Fibroblast of upper back skin (primary cell): ENCODE data around the gene WNT11.

ENCODE experiments used
- DNase-seq: peaks from one replicate; pipeline ENCODE4 v3.0.0-alpha.2; 2013

WNT11 gene

DNA sequence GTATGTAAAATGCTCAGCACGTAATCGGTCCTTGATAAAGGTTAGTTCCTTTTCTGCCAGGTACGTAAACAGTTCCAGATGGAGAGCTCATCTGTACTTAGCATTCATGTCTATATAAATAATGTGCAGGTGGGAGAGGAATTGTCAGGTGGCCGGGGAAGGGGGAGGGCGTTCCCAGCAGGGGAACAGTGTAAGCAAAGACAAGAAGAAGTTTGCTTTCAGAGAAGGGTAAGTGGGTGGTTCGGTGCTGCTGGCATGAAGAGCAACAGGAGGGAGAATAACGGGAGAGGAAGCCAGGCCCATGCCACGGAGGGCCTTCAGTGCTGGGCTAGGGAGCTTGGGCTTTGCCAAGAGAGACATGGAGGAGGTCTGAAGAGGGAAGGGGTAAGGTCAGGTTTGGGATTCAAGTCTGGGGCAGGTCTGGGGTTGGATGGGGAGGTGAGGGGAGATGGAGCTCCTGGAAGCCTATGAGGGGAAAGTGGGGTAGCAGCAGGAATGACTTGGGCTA lies 11.4 kb upstream of the WNT11 start:
- no peak for DNase-seq

- DNase-seq = no peak
These were observed 10.4 kb upstream of the WNT11 start for GRCh38 chr11:76216536-76217325.

DNA sequence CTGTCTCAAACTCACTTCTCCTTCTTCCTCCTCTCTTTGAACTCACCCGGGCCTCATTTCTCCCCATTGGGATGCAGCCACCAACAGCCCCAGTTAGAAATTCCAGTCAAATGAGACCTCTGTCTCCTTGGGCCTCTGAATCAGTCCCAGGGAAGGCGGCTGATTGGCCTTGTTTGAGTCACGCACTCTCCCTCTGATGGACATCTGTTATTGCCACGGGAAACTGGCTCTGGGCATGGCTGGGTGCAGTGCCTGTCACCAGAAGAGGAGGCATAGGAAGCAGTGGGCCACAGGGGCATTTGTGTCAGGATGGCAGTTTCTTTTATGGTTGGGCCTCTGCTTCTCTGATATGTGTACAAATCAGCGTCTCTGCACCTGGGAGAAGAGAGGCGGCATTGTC lies 9.6 kb upstream of the WNT11 start:
- peak; percentile 63 for DNase-seq

GRCh38 chr11:76214968-76215548 lies 8.8 kb upstream of the WNT11 start:
- no peak for DNase-seq

GRCh38 chr11:76214186-76214585 lies 7.9 kb upstream of the WNT11 start:
- no peak for DNase-seq

GRCh38 chr11:76212086-76213035 lies 6.1 kb upstream of the WNT11 start:
- no peak for DNase-seq

DNA sequence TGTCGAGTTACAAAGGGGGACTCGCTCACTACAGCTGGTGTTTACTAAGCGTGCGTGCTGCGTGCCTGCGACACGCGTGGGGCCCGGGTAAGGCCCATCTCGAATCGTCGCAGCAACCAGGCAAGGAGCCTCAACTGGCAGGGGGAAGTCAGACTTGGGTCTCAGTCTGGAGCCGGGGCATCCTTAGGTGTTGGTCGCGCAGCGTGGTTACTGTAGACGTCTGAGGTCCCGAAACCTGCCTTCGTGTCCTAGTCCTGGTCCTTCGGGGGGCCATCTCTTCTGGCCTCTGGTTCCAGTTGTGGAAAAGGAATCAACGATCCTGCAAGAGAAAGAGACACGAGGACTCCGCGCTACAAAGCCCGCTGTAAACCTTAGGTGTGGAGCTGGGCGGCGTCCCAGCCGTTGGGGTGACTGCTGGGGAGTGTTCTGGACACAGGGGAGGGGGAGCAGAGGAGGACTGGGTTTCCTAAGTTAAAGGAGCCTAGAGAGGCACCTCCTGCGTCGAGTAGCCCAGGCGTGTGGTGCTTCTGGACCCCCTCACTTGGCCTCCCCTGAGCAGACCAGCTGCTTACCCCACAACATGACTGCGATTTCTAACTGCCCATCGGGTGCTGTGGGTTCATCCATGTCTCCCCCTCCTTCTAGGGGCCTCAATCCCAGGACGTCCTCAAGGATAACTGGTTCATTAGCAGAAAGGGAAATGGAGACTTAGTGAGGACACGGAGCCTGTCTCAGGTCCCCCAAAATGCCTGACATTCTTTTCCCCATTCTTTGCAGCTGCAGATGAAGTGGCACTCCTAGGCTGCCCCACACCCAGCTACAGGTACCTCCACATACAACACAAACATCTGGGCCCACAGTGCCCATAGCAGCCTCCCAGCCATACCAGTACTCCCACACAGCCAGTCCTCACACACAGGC lies 4.9 kb upstream of the WNT11 start:
- DNase-seq = no peak

DNA sequence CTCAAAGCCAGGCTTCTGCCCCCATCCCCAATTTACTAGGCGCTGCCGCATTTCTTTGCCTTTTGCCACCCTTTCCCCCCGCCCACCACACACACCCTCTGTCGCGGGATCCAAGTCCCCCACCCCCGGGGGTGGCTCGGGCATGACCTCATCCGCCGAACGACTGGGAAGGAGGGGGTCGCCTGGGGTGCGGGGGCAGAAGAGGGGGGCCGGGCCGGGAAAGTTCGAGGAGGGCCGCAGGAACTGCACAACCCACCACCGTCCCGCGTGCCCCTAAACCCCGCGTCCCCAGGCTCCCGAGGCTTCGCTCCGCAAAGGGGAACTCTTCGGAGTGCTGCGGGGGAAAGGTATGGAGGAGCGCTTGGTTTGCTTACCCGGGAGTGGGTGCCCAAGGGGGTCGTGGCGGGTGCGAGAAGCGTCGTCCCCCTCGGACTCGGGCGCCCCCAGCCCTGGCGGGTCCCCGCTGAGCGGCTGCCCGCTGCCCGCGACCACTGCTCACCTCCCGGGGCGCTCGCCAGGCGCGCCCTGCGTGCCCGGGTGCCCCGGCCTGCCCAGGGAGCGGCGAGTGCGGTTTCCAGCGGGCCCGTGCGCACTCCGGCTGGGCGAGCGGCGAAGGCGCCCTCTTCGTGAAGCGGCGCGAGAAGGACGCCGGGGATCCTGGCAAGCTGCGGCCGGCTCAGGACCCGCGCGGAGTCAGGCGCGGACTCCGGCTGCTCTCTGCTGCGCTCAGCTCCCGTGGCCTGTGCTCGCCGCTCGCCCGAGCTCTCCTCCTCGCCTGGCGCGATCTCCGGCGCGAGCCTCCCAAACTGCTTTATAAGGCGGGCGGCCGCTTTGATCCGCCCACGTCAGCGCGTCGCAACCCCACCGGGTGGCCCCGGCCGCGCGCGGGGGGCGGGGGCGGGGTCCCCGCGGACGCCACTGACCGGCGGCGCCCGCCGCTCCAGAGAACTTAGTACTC lies 4.0 kb upstream of the WNT11 start:
- peak; percentile 67 for DNase-seq

DNA sequence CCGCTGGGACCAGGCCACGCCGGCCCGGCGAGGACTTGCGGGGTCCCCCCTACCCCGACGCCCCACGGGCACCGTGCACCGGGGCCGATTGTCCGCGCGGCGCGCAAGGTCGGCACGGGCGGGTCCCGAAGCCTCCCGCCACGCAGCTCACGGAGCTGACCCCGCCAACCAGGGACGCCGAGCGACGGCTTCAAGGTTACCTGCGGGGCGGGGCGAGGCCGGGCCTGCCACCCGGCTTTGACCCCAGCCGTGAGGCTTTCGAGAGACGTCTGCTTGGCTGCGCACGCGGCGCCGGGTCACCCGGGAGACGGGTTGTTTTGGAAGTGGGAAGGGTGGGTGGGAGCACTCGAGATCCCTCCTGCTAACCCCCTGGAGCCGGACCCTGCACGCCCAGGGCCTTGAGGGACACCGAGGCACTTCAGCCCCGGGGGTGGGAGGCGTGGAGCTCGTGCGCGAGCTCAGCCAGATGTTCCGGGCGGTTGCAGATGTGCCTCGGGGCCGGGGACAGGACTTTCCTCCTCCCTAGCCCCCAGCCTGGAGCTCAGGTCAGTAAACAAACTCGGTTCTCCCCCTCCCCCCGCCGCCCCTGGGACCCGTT lies 3.2 kb upstream of the WNT11 start:
- DNase-seq = no peak

DNA sequence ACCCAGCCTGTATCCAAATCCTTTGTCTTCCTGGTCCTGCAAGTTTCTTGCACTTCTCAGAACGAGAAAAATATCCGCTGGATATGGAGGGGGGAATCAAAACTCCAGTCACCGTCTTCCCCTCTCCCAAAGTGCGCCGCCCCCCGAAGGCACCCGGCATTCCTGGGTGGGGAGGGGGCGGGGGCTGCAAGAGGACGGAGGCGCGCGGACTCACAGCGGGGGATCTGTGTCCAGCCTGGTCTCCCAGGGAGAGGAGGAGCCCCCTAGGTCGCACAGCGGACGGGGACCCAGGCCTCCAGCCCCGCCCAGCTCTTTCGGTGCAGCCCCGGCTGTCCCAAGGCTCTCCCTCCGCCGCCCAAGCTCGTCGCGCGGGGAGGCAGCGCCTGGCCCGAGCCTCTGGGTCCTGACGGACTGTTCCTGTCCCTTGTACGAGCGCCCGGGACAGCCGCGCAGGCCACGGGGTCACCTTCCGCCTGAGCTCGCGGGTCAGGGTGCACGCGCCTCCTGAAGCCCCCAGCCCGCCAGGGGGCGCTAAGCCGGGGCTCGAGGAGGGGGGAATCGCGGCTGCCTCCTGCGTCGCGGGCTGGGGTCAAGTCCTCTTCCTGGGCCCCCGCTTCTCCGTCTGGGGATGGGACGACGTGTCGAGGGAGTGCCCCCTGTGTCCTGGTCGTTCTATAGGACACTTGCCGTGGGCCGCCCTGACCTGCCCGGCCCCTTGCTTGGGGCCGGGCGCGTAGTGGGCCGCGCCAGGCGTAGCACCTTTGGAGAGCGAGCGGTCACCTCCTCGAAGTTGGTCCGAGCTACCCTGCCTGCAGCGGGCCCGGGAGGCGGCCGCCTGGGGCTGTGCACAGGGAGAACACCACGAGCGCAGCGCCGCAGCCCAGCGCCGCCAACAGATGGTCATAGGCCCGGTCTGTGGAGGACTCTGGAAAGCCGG lies 2.4 kb upstream of the WNT11 start:
- peak; percentile 34 for DNase-seq

DNA sequence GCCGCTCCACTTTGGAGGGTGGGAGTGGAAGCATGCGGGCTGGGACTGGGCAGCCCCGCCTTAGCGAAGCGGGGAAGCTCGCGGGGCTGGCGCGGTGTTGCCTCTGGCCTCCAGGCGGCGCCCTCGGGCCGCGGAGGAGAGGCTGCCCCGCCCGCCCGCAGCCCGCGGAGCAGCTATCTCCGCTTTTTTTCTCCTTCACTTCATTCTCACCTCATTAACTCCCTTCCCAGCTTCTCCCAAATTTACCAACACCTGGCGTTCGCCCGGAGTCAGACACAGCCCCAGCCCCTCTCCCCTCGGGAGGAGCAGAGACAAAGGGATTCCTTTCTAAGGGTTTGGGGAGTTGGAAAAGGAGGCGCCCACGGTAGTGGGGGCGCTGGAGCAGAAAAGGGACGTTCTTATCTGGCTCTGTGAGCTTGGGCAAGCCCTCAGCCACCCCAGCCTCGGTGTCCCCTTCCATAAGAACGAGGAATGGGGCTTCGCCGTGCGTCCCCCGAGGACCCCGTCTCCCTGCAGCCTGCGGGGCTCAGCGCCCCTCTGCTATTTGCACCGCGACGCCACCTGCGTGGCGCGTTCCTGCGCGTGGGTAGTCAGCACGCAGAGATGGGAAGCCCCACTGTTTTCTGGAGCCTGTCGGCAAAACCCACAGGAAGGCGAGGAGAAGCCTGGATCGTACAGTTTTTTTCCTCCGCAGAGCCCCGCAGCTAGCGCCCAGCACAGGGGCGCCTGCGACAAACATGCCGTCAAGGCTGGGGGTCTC lies 1.5 kb upstream of the WNT11 start:
- DNase-seq = peak; percentile 69

- no peak for DNase-seq
These were observed 300 bp downstream of the WNT11 start for GRCh38 chr11:76206077-76206326.

DNA sequence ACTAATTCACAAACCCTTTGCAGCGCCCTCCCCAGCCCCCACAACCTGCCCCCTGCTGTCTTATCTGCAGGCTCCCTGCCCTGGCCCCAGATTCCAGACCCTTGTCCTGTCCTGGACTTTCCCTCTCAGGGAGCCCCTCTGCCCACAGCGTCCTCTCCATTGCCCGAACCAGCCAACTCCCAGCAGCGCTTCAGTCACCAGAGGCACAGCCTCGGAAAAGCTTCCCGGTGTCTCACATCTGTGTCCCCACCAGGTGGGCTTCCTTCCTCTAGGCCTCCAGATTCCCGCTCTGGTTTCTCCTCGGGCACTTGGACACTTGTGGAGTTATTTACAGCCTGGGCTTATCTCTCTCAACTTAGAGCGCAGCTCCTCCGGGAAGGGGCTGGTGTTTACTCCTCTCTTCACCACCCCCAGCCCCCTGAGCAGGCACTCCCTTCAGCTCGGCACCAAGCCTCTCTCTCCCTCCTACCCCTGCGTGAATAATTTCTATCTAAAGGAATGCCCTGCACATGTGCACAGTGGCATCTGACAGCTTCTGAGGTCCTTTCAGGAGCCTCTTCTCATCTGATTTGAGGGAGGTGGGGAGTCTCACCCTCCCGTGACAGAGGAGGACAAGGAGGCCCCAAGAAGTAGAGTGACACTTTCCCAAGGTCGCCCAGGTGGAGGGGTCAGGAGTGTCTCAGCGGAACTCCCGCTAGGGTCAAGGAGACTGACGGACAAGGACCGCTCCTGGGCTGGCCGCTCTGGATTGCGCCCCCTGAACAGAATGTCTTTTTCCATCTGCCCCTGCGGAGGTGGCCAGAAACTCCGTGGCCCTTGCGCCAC lies 838 bp downstream of the WNT11 start:
- no peak for DNase-seq

DNA sequence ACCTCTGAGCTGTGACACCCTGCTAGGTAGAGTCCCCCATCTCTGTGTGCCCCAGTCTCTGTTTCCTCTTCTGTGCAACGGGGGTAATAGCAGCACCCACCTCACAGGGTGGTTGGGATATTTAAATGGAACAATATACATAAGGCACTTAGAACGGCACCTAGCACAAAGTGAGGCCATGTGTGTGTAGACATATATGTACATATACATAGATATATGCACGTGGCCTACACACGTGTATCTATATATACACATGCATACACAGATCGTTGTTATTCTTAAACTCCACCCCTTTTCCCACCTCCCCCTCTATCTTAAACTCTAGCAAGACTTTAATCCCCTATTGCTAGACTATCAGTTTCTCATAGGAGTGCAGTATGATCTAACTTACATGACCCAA lies 2.4 kb downstream of the WNT11 start:
- DNase-seq = no peak

DNA sequence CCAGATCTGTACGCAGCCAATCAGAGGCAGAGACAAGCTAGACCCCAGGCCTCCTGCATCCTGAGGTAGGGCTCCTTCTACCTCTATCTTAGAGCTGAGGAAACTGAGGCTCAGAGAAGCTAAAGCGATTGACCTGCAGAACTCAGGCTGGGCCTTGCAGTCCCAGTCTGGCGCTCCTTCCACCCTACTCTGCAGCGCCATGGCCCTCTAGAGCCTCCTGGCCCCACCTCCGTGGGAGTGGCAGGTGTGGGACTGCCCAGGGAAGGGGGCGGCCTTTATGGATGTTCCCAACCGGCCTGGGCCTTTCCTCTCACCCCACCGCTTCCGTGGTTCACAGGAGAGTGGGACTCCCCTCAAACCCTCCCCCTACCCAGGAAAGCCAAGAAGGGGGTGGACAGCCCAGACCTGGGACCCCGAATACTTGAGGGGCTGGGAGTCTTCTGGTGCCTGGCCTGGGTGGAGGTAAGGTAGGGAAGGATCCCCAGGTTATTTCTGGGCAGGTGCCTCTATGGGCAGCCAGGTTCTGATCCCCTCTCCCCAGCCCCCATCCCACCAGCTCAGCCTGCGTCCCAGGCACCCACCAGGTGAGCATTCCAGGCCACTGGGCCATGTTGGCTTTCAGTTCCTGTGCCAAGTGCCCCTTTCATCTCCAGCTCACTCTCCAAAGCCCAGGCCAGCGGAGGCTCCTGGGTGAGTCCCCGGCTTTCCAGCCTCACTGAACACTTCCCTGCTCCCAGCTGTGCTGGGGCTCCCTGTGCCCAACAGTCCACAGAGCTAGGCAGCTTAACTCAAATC lies 3.0 kb downstream of the WNT11 start:
- no peak for DNase-seq

- no peak for DNase-seq
These were observed 4.5 kb downstream of the WNT11 start for GRCh38 chr11:76201672-76202412.
